Kidney epithelial cell (primary cell): Measurements from ENCODE around the gene IL1B. TPM values are rescaled to one million over a fixed set of nuclear protein-coding genes. Genes with fewer than 3 reads are reported as not detected.

Experiments used
- DNase-seq: peaks from one replicate; pipeline ENCODE4 v3.0.0-alpha.2; 2010; ENCODE audit warnings: low read depth
- H3K27me3 ChIP-seq: 2 replicates; pipeline ENCODE4 v1.6.0; 2011; ENCODE audit warnings: low read length; ENCODE audit not compliant: control insufficient read depth, insufficient read depth
- H3K36me3 ChIP-seq: 2 replicates; pipeline ENCODE4 v1.5.1; 2011; ENCODE audit warnings: low read length; ENCODE audit not compliant: control insufficient read depth, insufficient read depth
- H3K4me3 ChIP-seq: 2 replicates; pipeline ENCODE4 v1.5.1; 2011; ENCODE audit warnings: low read depth, mild to moderate bottlenecking, control low read depth, low read length
- total RNA-seq: library from RNA; depleted of rRNA; stranded (reverse); fragments of >200 nt; gene quantifications from 2 replicates; pipeline ENCODE4 v1.2.3, GENCODE V29; 2015
- TF ChIP-seq, protein P1 (sequence below): IDR thresholded peaks from 2 replicates; pipeline ENCODE4 v1.5.1; 2011; ENCODE audit warnings: mild to moderate bottlenecking, moderate library complexity, low read length, control low read depth, inconsistent platforms; ENCODE audit not compliant: insufficient read depth, poor library complexity, severe bottlenecking

Gene IL1B
- total RNA-seq, 1 donor from 2014 or later: 0.13 TPM

DNA sequence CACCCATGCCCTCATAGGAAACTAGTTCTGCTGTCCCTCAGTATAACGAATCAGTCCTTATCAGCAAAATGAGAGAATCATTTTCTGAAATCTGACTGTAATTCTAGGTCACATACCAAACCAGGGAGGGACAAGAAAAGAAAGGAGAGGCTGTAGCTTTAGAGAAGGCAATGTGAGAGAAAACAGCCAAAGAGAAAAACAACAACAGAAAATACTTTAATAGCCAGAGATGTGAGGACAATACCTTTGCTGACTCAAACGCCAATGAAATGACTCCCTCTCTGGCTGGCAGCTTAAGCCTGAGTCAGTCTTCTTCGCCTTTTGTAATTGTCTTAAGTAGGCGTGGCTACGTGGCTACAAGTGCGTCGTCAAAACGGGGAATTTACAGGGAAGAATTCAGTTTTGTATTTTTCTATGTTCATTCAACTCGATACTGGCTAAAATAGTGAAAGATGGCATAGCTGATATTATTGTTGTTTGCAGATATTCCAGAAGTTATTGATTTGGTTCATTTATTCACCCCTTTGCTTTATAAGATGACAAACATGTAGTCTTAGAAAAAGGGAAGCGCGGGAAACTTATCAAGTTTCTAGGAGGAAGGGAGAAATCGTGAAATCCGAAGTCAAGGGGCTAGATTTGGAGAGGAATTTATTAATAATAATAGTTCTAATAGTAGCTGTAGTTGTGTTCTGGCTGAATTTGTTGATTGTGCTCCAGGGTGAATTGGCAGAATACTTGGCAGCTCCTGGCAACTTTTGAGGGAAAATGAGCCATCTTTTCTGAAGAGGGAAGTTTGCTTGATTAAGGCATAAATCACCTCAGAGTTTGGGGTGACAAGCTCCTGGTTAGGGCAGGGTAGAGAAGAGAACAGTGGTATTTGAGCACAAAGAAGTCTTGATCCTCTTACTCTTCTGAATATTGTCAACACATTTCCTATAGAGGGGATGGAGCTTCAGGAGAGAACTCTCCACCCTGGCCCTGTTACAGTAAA lies 52.1 kb downstream of the IL1B start, which contains the start of gene IL1A:
IL1A (minus strand) TSS at position 295 of the 991 bp plus-strand sequence. CDS start 723 bp downstream, outside the sequence.
- TF ChIP-seq, protein P1, sequence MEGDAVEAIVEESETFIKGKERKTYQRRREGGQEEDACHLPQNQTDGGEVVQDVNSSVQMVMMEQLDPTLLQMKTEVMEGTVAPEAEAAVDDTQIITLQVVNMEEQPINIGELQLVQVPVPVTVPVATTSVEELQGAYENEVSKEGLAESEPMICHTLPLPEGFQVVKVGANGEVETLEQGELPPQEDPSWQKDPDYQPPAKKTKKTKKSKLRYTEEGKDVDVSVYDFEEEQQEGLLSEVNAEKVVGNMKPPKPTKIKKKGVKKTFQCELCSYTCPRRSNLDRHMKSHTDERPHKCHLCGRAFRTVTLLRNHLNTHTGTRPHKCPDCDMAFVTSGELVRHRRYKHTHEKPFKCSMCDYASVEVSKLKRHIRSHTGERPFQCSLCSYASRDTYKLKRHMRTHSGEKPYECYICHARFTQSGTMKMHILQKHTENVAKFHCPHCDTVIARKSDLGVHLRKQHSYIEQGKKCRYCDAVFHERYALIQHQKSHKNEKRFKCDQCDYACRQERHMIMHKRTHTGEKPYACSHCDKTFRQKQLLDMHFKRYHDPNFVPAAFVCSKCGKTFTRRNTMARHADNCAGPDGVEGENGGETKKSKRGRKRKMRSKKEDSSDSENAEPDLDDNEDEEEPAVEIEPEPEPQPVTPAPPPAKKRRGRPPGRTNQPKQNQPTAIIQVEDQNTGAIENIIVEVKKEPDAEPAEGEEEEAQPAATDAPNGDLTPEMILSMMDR: no peak
- no peaks in the 10 kb centered on the region for H3K27me3 ChIP-seq
- H3K36me3 ChIP-seq: no peaks in the 10 kb centered on the region
- no peak within 1 kb of the TSS for H3K4me3 ChIP-seq
- DNase-seq: no peak

DNA sequence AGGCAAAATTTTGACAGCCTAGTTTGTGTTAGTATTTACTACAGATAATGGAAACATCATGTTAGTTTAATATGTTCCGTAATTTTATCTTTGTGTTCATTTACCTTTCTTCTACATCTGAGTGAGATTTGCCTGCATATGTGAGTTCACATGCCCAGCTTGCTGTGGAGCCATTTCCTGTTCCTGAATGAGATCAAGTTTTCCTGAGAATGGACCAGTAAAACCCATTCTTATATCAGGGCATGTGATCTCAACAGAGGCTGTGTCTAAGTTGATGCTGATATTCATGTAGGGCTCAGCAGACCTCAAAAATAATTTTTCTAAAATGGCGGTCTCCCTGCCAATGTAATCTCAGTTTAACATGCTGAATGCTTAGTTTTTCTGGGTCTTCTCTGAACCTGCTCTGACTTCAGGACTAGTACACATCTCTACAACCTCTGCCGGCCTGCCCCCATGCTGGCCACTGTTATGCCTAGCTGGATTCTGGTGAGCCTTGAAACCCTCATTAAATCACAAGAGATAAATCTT lies 53.3 kb downstream of the IL1B start:
- Histone ChIP-seq H3K36me3 (no peaks in the 10 kb centered on the region), H3K27me3 (no peaks in the 10 kb centered on the region), H3K4me3 (no peak overlapping the region)
- DNase-seq: no peak
- TF ChIP-seq, protein P1: no peak

DNA sequence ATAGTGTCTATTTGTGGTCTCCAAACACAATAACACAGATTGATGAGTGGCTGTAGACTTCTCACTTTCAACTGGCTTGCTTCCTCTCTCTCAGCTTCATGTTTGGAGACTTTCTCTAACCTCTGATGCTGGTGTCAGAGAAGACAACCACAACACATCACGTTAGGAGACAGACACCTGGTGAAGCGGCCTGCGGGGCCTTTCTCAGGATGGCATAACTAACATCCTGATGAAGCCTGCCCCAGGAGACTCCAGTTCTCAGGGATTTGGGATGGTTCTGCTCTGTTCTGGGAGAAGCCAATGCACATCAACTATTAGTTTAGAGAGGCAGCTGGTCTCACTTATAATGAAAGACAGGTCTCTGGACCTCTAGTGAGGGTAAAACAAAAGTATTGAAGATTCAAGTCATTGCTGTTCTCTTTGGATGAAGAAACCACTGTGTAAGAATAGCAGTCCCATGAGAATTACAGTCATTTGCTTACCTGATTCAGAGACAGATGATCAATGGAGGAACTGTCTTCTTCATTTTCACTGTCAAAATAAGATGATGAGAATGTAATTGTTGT lies 54.3 kb downstream of the IL1B start:
- Histone ChIP-seq H3K36me3 (no peaks in the 10 kb centered on the region), H3K4me3 (no peak overlapping the region), H3K27me3 (no peaks in the 10 kb centered on the region)
- DNase-seq: no peak
- TF ChIP-seq, protein P1: no peak

Other genes starting within 250 kb of the IL1B start
- gene SLC20A1, start 190.8 kb downstream of the IL1B start, total RNA-seq: 101 TPM in 2 replicates
- gene NT5DC4, start 115.8 kb downstream of the IL1B start, total RNA-seq: 0.14 TPM in 1 of 2 replicates, not detected in the other
- 2.5 and 5.6 TPM in 2 replicates for gene CKAP2L, start 72.2 kb downstream of the IL1B start, total RNA-seq
- gene IL1A, start 52.3 kb downstream of the IL1B start, total RNA-seq: 2.3 and 2.4 TPM in 2 replicates
- not detected in 2 replicates for gene IL37, start 74.4 kb upstream of the IL1B start, total RNA-seq
- gene IL36G, start 141.2 kb upstream of the IL1B start, total RNA-seq: not detected in 2 replicates
- gene IL36A, start 168.7 kb upstream of the IL1B start, total RNA-seq: not detected in 2 replicates
- gene IL36B, start 216.1 kb upstream of the IL1B start, total RNA-seq: not detected in 2 replicates
- gene IL36RN, start 222.4 kb upstream of the IL1B start, total RNA-seq: 0.04 and 0.34 TPM in 2 replicates
- gene IL1F10, start 231.2 kb upstream of the IL1B start, total RNA-seq: not detected in 2 replicates